ENCODE measurements around the gene ATG16L1.
A peak's percentile ranks its signal among the peaks of the same experiment; 100 is the strongest.

The ATG16L1 gene

DNA sequence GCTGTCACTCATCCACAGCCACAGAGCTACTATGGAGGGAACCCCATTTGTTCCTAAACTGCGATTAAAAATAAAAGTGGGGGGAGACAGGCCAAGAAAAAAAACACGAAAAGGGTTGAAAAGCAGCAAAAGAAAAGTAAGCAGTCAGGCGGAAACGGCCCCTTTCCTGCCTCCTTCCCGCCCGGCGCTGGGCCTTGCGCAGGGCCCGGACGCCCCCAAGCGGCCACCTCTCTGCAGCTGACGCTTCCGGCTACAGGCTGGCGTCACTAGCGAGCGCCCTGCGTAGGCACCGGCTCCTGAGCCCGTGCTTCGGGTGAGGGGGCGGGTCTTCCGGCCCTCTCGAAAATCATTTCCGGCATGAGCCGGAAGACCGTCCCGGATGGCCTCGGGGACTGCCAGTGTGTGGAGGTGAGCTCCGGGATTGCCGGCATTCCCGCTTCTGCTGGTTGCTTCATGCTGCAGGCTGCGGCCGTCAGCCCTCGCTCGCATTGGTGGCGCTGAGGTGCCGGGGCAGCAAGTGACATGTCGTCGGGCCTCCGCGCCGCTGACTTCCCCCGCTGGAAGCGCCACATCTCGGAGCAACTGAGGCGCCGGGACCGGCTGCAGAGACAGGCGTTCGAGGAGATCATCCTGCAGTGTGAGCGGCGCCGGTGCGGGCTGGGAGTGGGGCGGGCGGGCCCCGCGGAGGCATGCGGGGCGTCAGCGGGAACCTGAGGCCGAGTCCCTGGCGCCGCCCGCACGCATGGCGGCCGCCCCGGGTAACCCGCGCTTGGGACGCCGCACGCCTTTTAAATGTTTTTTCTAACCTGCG lies at the start of gene ATG16L1:
TSS of gene ATG16L1 (plus strand) at position 368 of the 811 bp plus-strand sequence. CDS start at position 523, 155 bp downstream.
- DNase-seq (ENCODE audit: low read depth) = peak; percentile 89

DNA sequence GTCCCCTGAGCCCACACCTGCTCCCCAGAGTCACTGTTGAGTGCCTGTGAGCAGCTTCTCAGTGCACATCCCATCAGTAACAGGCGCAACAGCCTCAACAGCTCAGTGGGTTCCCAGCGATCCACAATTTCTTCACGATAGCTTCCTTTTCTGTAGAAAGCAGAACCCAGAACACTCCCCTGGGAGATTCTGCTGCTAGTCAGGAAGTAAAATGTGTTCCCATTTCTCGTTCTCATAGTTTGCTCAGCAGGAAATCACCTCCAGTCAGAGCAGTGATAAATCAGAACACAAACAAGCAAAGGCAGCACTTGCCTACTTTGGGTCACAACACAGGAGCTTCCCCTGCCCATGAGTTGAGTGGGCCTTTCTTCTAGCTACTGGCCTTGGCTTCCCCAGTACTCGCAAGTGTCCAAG lies 48.9 kb upstream of the ATG16L1 start:
- DNase-seq (ENCODE audit: low read depth) = no peak

DNA sequence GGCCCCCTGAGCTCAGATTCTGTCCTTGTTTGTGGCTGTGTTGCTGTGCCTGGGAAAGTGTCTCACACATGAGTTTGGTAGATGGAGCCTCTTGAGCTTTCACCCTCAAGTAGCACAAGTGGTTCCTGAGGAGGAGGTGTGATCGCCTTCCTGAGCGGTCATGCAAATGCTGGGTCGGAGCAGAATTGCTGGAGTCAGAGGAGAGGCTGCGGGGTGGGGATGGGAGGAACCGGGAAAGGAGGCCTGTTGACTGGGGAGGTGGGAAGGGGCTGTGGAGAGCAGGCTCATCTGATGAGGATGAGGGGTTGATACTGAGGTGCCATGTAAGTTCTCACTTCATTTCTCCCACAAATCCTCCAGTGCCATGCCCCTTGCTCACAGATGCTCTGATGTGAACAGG lies 48.4 kb upstream of the ATG16L1 start:
- no peak for DNase-seq (ENCODE audit: low read depth)

DNA sequence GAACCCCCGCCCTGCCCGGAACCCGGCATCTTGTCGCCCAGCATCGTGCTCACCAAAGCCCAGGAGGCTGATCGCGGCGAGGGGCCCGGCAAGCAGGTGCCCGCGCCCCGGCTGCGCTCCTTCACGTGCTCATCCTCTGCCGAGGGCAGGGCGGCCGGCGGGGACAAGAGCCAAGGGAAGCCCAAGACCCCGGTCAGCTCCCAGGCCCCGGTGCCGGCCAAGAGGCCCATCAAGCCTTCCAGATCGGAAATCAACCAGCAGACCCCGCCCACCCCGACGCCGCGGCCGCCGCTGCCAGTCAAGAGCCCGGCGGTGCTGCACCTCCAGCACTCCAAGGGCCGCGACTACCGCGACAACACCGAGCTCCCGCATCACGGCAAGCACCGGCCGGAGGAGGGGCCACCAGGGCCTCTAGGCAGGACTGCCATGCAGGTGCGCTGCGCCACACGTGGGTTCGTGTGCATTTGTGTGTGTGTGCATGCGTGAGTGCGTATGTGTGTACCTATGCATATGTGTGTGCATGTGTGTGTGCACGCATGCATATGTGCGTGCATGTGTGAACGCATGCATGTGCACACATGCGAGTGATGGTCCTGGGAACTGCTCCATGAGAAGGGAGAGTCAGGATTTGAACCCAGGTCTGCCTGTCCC lies 47.1 kb upstream of the ATG16L1 start:
- DNase-seq (ENCODE audit: low read depth) = no peak

DNA sequence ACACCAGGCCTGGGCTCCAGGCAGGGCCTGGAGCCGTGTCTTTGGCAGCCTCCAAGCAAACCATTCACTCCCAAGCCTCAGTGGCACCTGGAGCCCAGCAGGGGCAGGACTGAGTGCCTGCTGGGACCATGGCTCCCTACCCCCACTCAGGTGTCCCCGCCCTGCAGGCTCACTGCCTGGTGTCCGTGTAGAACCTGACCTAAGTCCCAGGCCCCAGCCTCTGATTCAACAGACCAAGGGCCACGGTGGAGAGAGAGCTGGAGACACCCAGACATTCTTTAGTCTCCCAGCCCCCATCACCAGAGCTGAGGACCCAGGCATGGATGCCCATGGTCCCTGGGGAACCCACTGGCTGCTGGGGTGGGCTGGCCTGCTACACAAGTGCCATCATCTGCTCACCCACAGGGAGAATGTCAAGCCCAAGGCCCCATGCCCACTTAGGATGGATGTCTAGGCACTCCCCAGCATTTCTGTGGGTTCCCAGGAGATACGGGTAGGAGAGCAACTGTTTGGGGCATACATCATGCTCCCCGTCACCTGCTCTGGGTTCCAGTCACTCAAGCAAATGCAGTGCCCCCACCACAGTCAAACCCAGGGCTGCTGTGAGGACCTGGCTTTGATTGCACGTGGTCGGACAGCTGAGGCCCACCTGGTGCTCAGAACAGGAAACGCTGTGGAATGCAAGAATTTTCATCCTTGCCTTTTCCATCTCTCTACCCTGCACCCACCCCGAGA lies 42.9 kb upstream of the ATG16L1 start:
- no peak for DNase-seq (ENCODE audit: low read depth)

DNA sequence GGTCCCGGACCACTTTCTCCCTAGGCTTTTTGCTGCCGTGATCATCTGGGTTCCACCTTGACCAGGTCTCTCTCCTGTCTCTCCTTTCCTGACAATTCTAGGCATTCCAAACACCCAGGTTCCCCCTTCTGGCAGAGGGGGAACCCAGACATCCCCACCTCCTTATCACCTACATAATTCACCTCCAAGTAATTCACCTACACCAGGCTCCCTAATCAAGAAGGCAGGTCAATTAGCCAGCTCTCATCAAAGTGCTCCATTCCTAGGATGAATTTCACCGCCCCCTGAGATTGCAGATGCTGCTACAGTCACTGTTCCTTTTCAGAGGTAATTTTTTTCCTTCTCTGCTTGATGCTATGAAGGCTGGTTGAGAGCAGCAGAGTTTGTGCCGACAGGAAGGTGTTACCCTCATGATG lies 42.3 kb upstream of the ATG16L1 start:
- no peak for DNase-seq (ENCODE audit: low read depth)

DNA sequence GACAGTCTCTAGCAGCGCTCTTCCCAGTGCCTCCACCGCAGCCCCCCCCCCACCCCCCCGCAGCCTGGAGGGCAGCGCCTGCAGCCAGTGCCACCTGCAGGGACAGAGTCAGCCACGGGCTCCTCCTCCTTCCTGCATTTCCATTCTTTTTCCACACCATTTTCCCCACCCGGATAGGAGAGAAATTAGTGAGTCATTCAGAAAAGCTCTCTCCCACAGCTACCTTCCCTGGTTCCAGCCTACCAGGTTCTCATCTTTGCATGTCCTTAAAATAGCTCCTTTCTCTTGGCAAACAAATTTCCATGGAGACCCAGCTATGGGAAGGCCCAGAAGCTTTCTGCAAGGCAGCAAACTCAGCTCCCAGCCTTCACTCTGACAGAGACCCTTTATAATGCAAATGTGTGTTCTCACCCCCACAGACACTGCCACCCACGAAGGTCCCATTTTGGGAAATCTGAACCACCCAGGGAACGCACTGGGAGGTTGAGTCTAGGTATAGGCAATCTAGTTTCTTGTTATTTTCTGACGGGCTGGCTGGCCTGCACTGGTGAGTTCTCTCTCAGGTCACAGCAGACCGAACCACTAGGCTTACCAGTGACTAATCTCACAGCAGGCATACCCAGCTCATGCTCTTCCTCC lies 41.8 kb upstream of the ATG16L1 start:
- DNase-seq (ENCODE audit: low read depth) = no peak

DNA sequence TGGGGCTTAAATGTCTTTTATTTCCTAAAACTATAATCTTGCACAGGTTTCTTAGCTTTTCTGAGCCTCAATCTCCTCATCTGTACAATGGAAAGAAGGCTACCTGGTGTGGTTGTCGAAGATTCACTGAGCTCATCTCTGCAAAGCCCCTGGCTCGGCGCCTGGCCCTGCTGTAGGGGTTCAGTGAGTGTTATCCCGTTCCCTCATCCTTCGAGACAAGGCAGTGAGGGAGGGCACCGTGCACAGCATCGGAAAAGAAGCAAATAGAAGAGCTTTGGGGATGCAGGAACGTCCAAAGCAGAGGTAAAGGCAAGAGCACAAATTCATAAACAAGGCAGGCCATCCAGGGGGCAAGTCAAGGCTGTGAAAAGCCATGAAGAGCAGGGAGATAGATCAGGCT lies 41.2 kb upstream of the ATG16L1 start:
- no peak for DNase-seq (ENCODE audit: low read depth)

DNA sequence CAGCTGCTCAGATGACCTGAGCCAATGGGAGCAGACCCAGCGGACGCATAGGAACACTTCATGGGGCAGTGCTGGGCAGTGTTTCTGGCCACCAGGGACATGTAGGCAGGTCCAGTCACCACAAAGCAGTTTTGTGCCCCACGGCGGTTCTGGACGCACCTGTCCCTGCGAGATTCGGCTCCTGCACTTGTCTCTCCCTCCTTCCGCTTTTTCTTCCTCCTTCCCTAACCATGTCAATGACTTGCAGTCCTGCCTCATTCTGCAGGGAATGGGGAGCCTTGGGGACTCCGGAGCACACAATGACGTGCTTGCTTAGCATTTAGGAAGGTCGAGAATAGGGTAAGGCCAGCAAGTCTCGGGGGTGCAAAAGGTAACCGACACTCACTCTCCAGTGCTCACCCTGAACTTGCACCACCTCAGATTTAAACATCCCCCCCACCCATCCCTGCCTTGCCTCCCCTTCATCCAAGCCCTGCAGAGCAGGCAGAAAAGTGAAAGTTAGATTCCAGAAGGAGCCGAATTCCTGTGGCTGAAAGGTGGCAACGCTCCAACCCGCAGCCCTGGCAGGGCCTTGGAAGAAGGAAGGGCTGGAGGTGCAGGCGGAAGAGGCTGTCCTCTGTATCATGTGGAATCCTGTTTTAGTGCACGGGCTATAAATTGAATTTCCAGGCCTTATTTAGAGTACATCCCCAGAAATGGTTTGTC lies 40.5 kb upstream of the ATG16L1 start:
- DNase-seq (ENCODE audit: low read depth) = peak; percentile 82

DNA sequence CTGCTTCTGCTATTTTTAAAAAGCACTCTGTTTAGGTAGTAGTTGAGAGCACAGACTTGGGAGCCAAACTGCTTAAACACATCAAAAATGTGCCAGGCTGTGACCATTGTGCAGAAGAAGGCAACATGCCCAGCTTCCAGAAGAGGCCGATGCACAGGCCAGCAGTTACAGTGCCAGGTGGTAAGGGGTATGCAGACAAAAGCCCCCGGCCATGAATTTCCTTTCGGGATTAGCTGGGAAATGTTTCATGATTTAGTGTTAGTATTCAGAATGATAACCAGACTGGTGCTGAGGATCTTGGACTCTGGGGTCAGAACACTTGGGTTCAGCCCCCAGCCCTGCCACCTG lies 40.0 kb upstream of the ATG16L1 start:
- no peak for DNase-seq (ENCODE audit: low read depth)

DNA sequence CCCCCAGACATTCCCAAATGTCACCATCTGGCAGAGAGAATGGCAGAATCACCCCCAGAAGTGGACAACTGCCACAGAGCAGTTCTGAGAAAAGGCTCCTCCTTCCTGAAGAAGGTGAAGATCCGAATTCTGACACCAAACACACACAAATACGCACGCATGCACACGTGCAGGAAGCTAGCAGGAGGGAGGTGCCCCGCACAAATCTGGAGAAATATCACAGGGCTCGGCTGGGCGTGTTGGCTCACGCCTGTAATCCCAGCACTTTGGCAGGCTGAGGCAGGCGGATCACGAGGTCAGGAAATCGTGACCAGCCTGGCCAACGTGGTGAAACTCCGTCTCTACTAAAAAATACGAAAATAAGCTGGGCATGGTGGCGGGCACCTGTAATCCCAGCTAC lies 38.5 kb upstream of the ATG16L1 start:
- no peak for DNase-seq (ENCODE audit: low read depth)

DNA sequence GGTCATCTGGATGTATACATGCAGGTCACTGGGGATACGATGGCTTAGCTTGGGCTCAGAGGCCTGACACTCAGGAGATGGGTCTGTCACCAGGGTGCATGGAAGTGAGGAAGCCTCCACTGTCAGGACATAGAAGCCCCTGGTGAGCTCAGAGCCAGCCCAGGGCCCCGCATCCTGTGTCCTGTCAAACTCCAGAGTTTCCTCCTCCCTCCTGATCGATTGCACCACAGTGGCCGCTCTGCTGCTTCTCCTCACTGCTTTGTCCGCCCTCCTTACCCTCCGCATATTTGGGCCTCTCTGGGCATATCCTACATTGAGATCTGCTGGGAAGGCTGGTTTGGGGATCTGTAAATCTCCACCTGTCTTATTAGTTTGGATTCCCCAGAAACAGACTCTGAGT lies 37.5 kb upstream of the ATG16L1 start:
- no peak for DNase-seq (ENCODE audit: low read depth)

DNA sequence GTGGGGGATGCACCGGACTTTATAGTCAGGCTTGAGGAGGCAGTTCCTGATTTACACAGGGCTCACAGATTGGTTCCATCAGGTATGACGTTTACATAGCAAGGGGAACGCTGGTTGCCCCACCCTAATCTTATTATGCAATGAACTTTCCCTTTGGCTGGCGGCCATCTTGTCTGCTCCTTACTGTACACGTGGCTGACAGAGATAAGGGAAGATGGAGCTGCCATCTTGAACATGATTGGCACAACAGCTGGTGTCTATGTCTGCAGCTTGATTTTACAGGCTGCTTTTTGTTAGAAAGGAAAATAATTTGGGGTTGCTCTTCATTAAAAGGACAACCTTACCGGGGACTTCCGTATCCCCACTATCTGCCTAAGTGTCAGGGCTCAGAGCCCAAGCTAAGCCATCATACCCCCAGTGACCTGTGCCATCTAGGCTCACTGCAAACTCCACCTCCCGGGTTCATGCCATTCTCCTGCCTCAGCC lies 33.5 kb upstream of the ATG16L1 start:
- no peak for DNase-seq (ENCODE audit: low read depth)

DNA sequence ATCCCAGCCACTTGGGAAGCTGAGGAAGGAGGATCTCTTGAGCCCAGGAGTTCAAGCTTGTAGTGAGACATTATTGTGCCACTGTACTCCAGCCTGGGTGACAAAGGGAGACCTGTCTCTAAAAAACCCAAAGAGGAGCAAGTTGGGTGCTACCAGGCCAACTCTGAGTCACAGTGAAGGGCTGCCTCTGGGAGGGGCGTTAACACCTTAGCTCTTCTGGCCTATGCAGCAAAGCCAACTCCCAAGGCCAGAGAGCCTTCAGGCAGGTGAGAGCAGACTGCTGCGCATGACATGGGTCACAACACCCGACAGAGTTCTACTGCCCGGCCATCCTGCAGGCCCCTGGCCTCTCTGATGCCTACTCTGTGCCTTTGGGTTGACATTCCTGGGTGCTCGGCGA lies 32.6 kb upstream of the ATG16L1 start:
- no peak for DNase-seq (ENCODE audit: low read depth)

DNA sequence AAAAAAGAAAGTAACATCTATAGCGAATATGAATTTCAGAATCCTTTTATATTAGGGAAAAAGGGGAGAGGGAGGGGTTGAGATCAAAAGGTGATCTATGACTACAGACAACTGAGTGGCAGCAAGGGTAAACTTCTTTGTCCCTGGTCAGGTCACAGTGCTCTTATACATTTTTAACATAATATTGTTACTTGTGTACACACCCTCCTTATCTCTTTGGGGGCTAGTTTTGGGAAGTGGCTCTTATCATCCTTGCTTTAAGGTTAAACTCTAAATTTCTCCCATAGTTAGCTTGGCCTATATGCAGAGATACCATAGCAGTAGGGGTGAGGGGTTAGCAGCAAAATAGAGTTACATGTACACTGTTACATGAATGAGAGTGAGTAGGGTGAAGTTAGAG lies 31.6 kb upstream of the ATG16L1 start:
- DNase-seq (ENCODE audit: low read depth) = no peak

DNA sequence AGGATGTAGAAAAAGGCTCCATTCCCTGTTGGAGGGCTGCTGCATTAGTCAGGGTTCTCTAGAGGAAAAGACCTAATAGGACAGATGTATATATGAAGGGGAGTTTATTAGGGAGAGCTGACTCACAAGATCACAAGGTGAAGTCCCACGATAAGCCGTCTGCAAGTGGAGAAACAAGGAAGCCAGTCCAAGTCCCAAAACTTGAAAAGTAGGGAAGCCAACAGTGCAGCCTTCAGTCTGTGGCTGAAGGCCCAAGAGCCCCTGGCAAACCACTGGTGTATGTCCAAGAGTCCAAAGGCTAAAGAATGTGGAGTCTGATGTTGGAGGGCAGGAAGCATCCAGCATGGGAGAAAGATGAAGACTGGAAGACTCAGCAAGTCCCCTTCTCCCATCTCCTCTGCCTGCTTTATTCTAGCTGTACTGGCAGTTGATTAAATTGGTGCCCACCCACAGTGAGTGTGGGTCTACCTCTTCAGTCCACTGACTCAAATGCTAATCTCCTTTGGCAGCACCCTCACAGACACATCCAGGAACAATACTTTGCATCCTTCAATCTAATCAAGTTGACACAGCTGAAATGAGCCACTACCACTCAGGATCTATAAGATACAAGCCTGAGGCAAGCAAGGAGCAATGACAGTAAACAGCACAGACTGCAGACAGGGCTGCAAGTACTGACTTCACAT lies 30.0 kb upstream of the ATG16L1 start:
- no peak for DNase-seq (ENCODE audit: low read depth)

DNA sequence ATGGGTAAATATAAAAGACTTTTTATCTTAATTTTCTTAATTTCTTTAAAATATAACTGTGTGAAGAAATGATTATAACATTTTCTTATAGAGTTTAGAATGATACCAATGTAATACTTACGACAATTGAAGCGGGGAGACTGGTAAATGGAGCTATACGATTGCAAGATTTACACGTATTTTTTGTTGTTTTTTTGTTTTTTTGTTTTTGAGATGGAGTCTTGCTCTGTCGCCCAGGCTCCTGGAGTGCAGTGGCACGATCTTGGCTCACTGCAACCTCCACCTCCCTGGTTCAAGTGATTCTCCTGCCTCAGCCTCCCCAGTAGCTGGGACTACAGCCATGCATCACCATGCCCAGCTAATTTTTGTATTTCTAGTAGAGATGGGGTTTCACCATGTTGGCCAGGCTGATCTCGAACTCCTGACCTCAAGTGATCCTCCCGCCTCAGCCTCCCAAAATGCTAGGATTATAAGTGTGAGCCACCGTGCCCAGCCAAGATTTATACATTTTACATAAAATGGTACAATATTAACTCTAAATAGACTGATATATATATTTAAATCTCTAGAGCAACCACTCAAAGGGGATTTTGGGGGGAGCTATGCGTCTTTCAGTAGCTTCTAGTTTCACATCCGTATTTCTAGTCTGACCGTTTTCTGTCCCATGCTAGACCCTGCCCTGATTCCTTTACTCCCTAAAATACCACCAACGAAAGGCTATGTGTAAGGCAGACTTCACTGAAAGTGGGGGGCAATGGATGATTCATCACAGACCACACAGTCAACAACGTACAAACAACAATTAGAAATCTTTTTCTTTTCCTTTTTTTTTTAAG lies 28.2 kb upstream of the ATG16L1 start:
- no peak for DNase-seq (ENCODE audit: low read depth)

DNA sequence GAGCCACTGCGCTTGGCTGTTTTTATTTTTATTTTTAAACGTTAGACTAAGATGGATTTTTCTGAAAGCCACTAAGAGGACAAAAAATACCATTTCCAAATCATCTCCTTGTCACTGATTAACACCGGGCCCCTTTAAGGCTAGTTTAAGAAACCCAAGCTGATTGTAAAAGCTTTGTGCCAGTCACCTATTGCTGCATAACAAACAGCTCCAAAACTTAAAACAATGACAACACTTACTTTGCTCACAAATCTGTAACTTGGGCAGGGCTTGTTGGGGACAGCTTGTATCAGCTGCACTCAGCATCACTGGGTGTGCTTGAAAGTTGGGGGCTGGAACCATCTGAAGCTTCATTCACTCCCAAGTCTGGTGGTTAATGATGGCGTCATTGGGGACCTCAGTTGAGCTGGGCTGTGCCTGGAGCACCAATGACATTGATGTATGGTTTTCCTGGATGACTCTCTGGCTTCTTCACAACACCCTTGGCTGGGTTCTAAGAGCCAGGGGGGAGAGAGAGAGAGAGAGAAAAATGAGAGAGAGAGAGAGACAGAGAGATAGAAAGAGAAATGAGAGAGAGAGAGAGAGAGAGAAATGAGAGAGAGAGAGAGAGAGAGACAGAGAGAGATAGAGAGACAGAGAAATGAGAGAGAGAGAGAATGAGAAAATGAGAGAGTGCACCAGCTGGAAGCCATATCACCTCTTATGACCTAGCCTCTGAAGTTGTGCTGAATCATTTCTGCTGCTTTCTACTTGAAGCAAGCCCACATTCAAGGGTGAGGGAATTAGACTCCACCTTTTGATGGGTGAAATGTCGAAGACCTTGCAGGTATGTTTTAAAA lies 26.0 kb upstream of the ATG16L1 start:
- DNase-seq (ENCODE audit: low read depth) = no peak

DNA sequence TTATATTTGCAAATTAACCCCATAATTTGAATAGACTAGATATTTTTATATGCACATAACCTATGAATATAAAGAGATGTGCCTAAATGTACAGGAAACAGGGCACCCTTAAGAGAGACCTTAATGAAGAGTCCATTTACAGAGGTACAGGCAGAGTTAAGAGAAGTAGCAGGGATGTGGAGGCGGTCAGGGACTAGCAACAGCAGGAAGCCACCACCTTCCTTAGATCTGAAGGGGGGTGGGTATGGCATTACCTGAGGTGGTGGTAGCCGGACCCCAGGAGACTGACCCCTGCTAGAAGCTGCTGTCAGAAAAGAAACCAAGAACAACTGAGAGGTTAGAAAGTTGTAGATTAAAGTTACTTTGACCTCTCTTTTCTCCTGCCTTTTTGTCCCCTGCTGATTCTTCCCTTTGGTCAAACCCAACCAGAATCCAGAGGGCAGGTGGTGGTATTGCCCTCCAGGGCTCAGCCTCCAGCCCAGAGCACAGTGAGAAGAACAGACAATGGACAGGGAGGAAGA lies 24.9 kb upstream of the ATG16L1 start:
- no peak for DNase-seq (ENCODE audit: low read depth)
